Activated CD4-positive, alpha-beta T cell treated with anti-CD3 and anti-CD28 coated beads for 1 hour (primary cell): ENCODE data around the gene KIF17.
A peak's percentile ranks its signal among the peaks of the same experiment; 100 is the strongest.

Experiments used
- DNase-seq: peaks from one replicate; pipeline ENCODE4 v3.0.0-alpha.2; 2020

KIF17 gene

DNA sequence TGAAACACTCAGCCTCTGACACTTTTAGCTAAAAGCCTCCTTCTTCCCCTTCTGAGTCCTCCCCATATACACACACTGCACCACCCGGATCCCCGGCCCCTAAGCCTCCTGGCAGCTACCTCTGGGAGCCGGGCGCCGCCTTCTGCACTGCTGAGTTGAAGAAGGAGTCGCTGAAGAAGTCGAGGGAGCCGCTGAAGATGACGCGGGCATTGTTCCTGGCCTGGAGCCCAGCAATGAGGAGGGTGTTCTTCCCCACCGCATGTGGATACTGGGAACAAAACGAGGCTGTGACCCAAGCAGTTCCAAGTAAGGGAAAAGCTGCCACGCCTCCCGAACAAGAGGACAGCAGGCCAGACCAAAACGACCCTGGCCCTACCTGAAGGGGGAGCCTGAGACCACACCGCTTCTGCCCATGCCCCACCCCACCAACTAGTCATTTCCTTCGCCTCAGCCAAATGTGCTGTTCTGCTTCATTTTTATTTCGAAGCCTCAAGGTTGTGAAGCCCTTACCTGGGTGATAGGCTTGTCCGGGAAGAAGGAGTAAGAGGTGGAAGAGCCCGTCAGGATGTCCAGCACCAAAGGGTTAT, 63.6 kb downstream of the KIF17 start:
- DNase-seq = no peak

DNA sequence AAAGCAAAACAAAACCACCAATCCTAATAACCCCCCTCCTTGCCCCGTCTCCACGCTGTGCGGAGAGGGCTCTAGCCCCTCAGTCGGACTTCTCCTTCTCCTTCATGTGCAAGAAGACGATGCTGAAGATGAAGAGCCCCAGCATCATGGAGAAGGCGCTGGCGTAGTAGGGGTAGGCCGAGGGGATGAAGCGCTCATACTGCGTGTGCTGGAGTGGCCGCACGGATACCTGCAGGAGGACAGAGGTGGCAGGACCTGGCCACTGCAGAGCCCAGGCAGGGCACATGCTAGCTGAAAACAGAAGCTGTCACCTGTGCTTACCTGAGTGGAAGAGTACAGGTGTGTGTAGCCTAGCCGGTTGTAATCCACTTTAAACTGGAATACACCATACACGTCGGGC, 65.5 kb downstream of the KIF17 start:
- no peak for DNase-seq

DNA sequence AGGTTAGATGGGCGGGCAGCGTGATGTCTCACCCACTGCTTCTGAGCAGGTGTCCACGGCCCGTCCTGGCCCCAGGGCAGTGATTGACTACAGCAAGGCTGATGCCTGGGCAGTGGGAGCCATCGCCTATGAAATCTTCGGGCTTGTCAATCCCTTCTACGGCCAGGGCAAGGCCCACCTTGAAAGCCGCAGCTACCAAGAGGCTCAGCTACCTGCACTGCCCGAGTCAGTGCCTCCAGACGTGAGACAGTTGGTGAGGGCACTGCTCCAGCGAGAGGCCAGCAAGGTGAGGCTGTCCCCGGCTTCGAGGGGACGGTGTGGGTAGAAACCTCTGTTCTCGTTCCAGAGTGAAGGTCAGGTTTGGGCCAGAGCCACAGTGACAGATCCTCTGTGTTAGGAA, 68.9 kb downstream of the KIF17 start:
- no peak for DNase-seq

DNA sequence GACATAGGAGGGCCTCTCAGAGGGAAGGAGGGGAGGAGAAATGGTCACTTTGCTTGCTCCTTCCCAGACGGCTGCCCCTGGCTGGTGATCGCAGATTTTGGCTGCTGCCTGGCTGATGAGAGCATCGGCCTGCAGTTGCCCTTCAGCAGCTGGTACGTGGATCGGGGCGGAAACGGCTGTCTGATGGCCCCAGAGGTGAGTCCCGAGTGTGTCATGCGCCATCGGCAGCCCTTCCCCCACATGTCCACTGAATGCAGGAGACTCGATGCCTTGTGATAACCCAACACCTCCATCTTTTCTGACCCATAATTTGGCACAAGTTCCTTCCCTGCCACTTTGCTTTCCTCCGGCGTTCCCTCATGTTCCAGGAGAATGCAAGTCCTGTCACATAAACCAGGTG, 69.4 kb downstream of the KIF17 start:
- DNase-seq = no peak

DNA sequence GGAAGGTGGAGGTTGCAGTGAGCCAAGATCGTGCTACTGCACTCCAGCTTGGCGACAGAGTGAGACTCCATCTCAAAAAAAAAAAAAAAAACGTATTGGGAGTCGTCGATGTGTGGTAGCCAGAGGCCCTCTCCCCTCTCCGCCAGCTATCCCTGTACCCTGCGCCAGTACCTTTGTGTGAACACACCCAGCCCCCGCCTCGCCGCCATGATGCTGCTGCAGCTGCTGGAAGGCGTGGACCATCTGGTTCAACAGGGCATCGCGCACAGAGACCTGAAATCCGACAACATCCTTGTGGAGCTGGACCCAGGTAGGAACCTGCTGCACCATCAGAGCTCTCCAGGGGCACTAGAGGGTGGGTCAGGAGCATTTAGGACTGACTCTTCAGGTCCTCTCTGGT, 72.4 kb downstream of the KIF17 start:
- no peak for DNase-seq

DNA sequence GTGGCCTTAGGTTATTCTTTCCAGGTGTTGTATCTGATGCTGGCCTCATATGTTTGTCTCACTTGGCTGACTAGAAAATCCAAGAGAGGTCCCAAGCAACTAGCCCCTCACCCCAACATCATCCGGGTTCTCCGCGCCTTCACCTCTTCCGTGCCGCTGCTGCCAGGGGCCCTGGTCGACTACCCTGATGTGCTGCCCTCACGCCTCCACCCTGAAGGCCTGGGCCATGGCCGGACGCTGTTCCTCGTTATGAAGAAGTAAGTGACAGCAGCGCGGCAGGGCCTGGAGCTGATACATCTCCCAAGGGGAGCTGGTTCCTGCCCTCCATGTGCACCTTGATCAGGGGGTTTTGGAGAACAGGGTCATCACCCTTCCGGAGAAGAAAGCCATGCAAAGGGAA, 73.4 kb downstream of the KIF17 start:
- no peak for DNase-seq

DNA sequence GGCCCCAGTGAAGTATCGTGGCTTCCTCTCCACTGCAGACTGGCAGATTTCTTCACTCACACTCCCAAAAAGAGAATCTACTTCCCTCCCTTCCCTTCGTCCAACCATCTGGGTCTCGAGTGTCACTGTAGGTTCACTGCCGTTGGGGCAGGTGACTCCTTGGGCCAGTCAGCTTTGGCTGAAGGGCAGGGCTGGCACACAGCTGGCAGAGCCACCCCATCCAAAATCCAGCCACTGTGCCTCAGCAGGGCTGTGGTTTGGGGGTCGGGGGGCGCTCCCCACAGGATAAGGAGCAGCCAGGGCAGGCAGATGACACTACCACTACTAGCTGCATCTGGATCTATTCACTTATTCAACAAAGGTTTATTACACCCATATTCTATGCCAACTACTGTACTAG, 74.7 kb downstream of the KIF17 start:
- no peak for DNase-seq

DNA sequence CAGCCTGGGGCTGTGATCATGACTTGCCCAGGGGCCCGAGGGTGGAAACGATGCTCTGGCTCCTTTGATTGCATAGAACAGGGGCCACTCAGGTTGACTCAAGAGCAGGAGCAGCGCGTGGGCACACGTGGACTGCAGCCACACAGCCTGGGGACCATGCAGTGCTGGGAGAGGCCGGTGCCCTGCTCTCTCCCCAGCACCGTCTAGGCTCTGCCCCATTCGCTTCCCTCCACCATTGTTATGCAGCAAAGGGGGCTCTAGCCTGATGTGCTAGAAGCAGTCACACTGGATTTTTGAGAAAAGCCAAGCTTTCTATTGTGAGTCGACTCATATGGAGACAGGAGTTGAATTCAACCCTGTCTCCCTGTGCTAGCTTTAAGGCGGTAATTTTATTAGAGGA, 75.8 kb downstream of the KIF17 start:
- no peak for DNase-seq

DNA sequence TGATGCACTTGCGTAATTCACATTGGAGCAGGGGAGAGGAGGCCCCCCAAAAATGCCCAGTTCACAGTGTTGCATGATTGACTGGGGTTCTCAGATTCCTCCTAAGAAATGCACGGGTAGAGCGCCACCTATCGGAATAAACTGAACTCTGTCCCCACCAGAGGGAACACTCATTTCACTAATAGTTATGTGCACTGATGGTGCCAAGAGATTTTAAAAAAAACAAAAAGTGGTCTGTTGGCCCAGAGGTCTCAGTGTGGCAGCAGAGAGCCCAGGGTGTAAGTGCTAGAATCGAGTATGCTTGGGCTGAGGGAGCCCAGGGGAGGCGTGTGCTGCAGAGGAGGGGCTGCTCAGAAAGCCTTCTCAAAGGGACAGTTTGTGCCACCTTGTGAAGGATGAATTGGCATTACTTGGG, 77.6 kb downstream of the KIF17 start:
- DNase-seq = peak; percentile 21

DNA sequence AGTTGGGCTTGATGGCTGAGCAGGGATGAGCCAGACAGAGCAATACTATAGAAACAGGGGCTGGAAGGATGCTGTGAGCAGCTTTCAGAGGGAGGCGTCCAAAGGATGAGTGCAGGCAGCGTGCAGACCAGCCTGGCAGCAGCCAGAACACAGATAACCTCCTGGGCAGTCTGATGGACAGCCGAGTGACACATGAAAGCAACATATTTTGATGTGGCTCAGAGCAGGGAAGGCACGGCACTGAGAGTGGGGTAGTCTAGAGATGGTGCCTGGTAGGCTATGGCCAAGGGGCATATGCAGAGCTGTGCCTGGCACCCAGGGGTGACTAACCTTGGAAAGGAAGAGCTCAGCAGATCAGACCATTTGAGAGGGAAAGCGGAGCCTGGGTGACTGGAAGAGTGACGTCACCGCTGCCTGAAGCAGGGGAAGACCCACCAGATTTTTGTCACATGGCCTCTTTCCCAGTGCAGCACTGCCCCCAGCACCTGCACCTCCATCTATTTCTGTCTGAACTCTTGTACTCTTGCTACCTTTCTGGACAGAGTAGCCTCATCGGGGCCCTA, 80.9 kb downstream of the KIF17 start:
- DNase-seq = no peak

DNA sequence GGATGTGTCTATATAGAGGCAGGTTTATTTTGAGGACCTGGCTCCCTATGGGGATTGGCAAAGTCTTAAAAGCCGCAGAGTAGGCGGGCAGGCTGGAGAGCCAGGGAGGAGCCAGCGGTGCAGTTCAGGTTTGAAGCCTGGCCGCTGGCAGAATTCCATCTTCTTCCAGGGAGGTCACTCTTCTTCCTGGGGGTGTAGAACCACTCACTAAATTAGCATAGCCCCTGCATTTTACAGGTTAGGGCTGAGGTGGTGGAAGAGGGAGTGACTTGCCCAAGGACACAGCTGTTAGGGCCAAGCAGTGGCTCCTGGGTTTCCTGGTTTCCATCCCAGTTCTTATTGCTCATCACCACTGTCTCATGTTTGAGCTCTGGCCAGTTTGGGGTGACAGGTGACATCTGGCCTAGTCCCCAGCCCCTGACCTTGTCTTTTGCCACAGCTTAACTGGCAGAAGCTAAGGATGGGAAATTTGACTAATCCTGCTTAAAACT, 83.2 kb downstream of the KIF17 start:
- no peak for DNase-seq

DNA sequence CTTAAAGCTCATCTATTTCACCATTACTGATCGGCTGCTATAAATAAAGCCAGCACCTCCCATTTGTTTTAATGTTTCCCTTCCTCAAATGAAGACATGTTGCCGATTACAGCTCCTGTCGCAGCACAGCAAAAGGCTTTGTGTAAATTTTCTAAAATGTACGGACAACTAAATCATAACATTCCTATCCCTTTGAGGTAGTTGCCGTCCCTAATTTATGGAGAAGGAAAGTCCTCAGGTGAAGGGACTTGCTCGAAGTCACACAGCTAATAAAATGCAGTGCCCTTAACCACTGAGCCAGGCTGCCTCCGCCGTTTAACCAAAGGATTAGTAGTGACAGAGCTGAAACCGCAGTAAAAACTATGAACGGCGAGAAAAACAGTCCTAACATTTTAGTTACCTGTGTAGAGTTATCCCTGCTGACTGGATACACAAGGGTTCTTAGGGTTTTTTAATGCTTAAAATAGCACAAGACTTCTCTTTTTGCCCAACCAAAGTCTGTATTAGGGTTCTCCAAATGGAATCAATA, 83.7 kb downstream of the KIF17 start:
- no peak for DNase-seq

DNA sequence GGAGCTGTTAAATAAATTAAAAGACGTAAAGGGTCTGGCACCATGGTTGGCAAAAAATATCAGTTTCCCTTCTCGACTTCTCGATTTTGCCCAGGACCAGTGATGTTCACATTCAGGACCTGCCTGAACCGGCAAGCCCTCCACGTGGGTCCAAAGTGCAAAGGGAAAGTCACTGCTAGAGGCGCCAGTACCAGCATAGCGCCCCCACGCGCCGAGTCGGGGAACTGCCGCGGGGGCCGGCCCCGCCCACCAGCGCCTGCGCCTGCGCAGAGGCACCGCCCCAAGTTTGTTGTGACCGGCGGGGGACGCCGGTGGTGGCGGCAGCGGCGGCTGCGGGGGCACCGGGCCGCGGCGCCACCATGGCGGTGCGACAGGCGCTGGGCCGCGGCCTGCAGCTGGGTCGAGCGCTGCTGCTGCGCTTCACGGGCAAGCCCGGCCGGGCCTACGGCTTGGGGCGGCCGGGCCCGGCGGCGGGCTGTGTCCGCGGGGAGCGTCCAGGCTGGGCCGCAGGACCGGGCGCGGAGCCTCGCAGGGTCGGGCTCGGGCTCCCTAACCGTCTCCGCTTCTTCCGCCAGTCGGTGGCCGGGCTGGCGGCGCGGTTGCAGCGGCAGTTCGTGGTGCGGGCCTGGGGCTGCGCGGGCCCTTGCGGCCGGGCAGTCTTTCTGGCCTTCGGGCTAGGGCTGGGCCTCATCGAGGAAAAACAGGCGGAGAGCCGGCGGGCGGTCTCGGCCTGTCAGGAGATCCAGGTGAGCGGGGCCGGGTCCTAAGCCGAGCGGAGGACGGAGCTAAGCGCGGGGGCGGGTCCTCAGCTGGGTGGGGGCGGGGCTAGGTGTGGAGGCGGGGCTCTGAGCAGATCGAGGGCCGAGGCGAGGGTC, 84.4 kb downstream of the KIF17 start, which contains the start of gene PINK1:
TSS of gene PINK1 (plus strand) at position 269 of the 875 bp plus-strand sequence. CDS start at position 360, 91 bp downstream.
- peak; percentile 81 for DNase-seq

DNA sequence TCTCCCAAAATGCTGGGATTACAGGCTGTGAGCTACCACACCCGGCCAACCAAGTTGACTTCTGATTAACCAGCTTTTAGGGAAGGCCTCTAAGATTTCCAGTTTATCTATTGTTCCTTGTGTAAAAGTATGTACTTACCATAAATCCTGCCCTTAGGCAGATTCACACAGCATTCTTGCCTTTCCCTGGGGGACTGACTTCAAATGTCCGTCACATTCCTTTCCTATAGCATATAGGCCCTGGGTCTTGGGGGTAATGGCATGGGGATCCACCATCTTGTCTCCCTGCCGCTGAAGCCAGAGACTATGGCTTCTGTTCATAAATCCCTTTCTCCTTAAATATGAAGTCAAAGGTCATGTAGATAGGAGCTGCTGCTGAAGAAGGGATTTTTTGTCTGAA, 85.4 kb downstream of the KIF17 start:
- DNase-seq = no peak

DNA sequence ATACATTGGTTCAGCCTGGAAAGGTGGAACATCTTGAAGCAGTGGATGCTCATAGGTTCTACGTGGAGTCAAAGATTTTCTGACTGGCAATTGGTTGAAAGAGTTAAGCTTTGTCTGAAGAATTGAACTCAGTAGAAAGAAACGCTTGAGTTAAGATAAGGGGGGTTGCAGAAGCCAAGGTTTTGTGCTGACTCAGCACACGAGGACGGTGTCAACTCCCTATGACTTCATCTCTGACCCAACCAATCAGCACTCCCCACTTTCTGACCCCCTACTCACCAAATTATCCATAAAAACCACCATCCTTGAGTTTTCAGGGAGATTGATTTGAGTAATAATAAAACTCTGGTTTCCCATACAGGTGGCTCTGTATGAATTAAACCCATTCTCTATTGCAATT, 87.1 kb downstream of the KIF17 start:
- DNase-seq = no peak

DNA sequence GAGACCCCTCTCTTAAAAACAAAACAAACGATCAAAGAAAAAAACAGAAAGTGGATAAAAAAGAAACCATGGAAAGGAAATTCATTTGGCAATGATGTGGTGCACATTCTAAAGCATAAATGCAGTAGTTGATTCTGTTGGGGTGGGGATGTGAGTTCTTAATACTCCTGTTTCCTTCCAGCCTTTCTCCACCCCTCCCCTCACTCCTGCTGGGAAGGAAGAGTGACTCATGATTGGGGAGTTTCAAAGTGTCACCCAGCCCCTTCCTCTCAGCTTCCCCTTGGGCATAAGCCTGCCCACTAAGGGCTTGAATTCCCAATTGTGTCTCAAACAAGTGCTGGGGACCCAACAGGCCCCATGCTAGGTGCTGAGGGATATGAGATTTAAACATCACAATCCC, 91.3 kb downstream of the KIF17 start:
- DNase-seq = no peak

DNA sequence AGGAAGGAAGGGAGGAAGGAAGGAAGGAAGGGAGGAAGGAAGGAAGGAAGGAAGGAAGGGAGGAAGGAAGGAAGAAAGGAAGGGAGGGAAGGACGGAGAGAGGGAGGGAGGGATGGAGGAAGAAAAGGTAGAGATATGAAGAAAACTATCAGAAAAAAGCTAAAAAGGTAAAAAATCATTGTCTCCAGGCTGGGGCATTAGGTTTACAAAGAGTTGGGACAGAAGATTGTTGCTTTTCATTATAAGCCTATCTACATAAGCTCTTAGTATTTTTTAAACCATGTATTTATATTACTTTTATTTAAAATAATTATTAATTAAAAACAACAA, 91.7 kb downstream of the KIF17 start:
- DNase-seq = no peak

DNA sequence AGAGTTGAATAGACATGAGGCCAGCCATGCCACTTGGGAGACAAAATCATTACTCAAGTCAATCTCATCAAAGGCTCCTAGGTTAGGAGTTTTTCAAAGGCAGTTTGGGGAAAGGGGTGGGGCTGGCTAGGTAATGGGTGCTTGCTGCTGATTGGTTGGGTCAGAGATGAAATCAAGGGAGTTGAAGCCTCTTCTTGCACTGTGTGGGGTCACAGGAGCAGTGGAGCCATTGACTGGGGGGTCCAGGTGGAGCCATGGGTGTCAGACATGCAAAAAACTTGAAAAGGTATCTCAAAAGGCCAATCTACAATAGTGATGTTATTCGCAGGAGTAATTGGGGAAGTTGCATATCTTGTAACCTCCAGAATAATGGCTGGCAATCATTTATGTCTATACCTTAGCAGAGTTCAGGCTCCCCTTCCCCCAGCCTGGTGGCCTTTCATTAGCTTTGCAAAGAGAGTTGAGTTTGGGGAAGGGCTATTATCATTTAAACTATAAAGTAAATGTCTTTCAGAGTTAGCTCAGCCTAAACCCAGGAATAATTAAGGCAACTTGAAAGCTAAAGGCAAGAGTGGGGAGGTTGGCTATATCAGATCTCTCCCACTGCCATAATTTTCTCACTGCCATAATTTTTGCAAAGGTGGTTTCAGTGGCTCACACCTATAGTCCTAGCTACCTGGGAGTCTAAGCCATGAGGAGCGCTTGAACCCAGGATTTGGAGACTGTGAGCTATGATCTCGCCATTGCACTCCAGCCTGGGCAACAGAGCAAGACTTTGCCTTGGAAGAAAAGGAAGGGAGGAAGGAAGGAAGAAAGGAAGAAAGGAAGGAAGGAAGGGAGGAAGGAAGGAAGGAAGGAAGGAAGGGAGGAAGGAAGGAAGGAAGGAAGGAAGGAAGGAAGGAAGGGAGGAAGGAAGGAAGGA, 92.4 kb downstream of the KIF17 start:
- no peak for DNase-seq

DNA sequence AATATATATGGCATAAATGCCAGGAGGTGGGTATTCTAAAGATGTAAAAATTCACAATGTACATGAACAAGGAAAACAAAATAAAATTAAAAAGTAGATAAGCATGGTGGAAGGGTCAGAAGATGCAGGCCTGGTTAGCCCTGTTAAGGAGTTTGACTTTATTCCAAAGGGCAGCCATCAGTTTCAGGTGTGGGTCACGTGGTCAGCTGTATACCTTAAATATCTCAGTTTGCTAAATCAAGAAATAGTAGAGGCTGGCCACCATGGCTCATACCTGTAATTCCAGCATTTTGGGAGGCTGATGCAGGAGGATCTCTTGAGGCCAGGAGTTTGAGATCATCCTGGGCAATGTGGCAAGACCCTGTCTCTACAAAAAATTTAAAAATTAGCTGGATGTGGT, 93.1 kb downstream of the KIF17 start:
- no peak for DNase-seq

DNA sequence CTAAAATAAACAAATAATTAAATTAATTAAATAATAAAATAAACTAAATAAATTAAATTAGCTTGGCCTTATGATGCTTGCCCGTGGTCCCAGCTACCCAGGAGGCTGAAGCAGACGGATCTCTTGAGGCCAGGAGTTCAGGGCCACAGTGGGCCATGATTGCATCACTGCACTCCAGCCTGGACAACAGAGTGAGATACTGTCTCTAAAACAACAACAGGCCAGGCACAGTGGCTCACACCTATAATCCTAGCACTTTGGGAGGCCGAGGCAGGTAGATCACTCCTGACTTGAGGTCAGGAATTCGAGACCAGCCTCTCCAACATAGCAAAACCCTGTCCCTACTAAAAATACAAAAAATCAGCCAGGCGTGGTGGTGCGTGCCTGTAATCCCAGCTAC, 96.8 kb downstream of the KIF17 start:
- no peak for DNase-seq

DNA sequence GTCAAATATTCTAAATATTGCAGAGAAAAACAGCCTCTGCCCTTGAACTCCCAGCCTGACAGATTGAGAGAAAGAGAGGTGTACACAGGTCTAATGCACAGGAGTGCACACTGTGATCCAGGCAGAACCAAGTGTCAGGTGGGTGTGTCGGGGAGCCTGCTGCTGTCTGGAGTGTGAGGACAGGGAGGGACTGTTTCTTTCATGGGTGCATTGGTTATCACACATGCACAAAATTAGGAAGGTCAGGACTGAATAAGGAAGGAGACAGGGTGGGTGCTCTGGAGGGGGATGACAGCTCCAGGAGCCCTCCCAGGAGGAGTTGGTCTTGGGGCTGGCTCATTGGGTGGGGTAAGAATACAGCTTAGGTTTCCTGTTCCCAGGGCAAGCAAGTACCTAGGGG, 97.8 kb downstream of the KIF17 start:
- no peak for DNase-seq

DNA sequence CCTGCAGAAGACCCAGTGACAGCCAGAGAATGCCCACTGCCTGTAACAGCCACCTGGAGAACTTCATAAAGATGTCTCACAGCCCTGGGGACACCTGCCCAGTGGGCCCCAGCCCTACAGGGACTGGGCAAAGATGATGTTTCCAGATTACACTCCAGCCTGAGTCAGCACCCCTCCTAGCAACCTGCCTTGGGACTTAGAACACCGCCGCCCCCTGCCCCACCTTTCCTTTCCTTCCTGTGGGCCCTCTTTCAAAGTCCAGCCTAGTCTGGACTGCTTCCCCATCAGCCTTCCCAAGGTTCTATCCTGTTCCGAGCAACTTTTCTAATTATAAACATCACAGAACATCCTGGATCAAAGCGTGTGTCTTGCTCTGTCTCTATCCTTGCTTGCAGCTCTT, 99.3 kb downstream of the KIF17 start:
- DNase-seq = no peak
